NCI-H1436 treated with DMSO at 0.1 percent for 48 hours (cell line): ENCODE data around the gene TTC21A.

Experiments
- DNase-seq: peaks from one replicate; lab custom pipeline; 2025; lab: John Stamatoyannopoulos, UW

Gene TTC21A

DNA sequence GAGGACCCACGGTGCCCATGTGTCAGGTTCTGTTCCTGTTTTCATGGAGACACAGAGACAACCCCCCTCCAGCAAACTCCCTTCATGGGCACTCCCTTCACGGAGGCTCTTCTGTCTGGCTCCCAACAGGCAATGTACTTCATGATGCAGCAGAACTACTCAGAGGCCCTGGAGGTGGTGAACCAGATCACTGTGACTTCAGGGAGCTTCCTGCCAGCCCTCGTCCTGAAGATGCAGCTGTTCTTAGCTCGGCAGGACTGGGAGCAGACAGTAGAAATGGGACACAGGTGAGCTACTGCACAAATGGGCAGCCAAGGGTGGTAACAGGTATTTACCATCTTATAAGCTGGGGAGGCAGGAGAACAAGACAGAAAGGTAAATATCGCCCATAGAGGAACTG lies 7.0 kb downstream of the TTC21A start:
- DNase-seq = no peak

- DNase-seq = no peak
Measured at GRCh38 chr3:39115870-39116269, 8.4 kb downstream of the TTC21A start.

- DNase-seq = no peak
Measured at GRCh38 chr3:39118079-39118478, 10.6 kb downstream of the TTC21A start.

DNA sequence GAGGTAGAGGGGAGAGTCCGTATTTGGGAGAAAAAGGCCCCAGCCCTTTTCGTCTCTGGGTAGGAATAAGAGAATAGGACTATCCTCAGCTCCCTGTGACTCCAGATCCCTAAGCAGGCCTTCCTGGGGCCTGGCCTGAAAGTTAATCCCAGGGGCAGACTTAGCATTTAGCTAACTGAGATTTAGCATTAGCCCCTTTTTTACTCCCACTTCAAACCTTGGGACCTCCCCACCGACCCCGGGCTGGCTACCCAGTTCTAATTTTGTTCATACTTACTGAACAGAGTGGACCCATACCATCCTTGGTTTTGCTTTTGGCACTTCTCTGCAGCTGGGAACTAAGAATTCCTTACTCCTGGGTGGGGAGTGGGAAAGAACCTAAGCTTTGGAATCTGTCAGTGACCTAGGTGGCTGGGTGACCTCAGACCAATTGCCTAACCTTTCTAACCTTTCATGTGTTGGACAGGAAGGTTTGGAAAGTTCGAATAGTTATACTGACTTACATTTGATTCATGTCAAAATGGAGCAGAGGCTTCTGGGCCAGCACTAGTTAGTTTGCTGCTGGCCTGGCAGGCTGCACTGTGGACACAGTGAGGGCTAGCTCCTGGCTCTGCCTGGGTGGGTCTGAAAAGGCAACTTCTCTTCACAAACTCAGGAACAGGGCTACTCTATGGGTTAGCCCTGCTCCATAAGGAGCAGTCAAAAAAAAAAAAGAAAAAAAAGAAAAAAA lies 11.6 kb downstream of the TTC21A start:
- DNase-seq = no peak

GRCh38 chr3:39121621-39122020 lies 14.1 kb downstream of the TTC21A start:
- DNase-seq = no peak

DNA sequence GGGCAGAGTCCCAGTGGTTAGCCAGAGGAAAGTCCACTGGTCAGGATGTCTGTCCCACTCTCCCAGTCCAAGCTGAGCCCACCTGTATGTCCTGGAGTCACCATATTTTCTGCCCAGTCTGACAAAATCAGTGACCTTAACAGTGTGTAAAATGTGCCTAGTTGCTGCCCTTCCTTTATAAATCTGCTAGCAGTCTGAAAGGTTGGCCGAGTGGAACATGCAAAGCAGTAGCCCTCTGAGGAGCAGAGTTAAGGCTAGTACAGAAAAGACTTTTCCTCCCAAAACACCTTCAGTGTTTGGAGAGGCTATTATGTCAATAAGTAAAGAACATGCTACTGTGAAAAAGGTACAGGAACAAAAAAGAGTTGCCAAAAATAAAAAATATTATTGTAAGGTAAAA lies 15.3 kb downstream of the TTC21A start:
- DNase-seq = no peak

DNA sequence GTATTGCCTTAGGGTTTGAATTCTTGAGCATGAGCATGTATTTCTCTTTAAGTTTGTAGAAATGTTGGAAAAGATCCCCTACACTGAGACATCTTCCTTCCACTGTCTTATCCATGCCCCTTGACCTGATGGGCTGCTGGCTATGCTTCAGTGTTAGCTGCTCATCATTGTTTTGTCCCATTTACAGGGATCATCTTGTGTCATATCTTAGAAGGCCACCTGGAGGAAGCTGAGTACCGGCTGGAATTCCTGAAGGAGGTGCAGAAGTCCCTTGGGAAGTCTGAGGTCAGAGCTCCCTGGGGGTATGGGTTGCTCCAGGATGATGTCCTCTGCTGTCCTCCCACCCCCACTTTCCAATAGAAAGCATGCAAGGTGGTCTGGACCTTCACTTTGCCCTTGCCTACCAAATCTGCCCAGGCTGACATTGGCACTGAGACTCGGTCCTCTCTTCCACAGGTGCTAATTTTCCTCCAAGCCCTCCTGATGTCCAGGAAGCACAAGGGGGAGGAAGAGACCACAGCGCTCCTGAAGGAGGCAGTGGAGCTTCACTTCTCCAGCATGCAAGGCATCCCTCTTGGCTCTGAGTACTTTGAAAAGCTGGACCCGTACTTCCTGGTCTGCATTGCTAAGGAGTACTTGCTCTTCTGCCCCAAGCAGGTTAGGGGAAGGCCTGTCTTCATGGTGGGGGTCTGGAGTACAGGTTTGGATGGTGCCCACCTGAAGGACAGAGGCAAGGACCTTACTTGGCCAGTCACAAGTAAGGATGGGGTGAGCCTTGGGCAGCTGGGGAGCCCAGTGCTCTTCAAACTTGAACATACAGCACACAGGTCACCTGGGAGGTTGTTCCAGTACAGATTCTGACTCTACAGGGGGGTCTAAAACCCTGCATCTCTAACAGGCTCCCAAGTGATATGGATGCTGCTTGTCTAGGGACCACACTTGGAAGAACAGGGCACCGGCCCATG lies 17.7 kb downstream of the TTC21A start:
- no peak for DNase-seq

- no peak for DNase-seq
Measured at GRCh38 chr3:39125841-39126500, 18.5 kb downstream of the TTC21A start.

DNA sequence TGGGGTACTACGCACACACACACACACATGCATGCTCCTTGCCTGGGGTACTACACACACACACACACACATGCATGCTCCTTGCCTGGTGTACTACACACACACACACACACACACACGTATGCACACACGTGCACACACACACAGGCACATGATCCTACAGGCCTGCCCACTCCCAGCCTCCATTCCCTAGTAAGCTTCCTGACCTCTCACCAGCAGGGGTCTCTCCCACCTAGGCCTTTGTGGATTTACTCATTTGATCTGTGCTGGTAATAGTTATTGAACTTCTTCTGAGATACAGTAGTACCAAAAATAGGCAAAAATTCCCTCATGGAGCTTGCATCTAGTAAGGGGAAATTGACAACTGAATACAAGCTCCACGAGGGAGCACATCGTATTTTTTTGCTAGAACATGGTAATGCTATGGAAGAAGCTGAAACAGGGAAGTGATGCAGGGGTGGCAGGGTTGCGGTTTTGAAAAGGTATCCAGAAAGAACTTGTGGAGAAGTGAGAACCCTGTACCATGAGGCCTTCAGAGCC lies 19.1 kb downstream of the TTC21A start:
- no peak for DNase-seq

DNA sequence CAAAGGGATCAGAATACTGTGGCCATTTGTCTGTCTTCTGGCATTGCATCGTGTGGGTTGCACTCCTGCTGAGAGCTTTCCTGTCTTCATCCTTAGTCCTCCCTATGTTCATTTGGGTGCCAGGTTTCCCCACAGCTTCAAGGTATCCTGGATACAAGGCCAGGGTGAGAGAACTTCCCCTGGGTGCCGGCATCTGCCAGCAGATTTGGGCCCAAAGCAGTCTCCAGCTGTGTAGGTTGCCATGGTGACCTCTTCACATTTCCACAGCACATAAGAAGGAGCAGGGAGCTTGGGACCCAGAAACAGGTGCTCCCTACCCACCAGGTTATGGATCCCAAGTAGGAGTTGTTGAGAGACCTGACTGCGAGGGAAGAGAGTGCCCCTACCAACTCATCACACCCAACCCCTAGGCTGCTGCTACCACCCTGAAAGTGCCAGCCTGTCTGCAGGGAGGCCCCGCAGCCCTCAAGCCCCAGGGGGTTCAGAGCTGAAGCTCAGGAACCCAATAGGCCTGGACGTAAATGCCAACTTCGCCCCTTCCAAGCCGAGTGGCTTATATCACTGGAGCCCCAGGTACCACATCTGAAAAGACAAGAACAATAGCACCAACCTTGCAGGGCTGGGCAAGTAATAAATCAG lies 19.9 kb downstream of the TTC21A start:
- no peak for DNase-seq

DNA sequence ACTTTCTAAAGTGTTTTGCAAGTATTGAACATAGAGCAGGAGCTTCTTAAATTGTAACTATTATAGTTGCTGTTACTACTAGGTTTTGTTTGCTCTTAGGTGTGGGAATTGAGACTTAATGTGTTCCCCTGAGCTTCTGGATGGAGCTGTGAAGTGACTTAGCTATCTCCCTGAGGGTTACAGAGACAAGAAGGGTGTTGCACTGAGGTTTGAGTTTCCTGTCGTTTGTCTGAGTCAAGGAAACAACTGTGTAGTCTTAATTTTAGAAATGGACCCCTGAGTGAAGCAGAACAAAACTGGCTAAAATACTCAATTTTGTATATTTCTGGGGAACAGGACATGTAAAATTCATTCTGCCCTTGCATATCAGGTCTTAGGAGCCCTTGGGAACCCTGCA lies 20.4 kb downstream of the TTC21A start:
- DNase-seq = no peak

GRCh38 chr3:39128951-39129350 lies 21.5 kb downstream of the TTC21A start:
- no peak for DNase-seq

DNA sequence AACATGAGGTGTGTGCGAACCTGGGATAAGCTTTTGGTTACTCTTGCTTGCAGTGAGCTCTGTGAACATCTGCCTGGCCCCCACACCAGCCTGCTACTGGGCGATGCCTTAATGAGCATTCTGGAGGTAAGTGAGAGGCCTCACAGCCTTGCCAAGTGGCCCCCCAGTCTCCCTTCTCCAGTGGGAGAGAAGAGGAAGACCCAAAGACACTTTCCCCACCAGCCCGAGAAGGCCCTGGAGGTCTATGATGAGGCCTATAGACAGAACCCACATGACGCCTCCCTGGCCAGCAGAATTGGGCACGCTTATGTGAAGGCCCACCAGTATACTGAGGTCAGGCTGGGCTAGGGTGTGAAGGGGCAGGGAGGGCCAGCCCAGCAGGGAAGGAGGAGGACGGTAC lies 22.5 kb downstream of the TTC21A start:
- no peak for DNase-seq

DNA sequence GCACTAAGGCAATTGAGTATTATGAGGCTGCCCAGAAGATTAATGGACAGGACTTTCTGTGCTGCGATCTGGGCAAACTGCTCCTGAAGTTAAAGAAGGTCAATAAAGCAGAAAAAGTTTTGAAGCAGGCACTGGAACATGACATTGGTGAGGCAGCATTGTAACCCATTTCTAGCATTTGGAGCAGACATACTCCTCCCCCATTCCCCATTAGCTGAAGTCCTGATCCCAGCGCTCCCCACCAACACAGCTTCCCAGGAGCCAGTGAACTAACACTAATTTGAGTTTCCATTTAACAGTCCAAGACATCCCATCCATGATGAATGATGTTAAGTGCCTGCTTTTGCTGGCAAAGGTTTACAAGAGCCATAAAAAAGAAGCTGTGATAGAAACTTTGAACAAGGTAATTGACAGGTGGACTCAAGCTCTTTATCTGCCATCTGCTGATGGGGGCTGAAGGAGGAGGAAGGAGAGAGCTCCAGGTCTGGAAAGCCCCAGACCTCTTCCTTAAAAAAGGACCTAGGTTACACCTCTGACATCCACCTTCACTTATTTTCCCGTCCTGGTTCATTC lies 23.3 kb downstream of the TTC21A start:
- no peak for DNase-seq

GRCh38 chr3:39132096-39133092 lies 24.9 kb downstream of the TTC21A start:
- DNase-seq = no peak

DNA sequence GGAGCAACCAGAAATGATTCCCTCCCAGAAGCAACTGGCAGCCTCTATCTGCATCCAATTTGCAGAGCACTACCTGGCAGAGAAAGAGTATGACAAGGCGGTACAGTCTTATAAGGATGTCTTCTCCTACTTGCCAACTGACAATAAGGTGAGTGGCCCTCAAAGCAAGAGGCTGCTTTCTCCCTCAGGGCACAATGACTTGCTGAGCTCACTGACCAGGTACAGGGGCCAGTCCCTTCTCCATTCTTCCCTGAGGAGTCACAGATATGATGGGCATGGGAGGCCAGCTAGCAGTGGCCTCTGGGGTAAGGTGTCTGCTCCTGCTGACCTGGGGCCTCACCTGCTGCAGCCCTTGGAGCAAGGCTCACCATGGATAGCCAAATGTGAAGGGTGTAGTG lies 25.6 kb downstream of the TTC21A start:
- no peak for DNase-seq

DNA sequence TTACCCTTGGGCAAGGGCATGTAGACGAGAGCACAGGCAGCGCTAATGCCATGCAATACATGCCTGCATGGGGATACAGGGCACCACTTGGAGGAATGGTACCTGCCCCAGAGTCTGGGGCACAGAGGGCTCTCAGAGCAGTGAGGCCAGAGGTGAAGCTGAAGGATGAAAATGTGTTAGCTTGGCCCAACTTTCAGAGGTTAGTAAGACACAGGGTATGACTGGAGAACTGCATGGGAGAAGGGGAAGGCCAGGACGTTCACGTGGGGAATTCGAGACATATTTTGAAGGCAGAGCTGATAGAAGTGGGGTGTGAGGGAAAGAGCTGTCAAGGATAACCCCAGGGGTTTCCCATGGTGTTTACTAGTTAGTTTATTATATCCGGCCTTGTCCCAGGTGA lies 26.3 kb downstream of the TTC21A start:
- DNase-seq = no peak

GRCh38 chr3:39134305-39134704 lies 26.8 kb downstream of the TTC21A start:
- DNase-seq = no peak

DNA sequence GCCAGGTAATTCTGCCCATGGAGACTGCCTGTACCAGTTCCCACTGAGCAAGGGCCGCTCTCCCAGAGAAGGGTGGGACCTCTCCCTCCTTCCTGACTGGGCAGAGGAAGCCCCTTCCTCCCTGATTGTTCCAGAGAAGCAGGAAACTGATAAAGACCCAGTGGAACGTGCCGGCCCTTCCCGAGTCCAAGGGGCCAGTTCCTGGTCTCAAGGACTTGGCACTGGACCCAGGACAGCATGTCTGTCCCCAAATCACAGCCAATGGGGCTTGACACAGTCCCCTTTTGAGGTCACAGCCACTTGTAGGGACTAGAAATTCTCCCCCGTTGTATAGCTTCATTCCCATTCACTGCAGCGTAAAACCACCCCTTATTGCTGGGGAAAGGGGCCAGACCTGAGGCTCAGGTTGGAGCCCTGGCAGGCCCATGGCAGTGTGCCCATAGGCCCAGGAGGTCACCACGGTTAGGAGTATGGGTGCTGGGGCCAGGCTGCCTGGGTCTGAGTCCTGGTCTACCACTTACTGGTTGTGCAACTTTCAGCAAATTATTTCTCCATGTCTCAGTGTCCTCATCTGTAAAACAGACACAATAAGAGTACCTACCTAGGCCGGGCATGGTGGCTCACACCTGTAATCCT lies 27.8 kb downstream of the TTC21A start:
- no peak for DNase-seq
